GM21529 (cell line): Measurements from ENCODE around the gene AHSP.
"Not testable (repeated sequence)": the region's sequence is repeated elsewhere in the genome, so short reads cannot be mapped to it uniquely, and the experiment has no call there.

Source experiments
- ATAC-seq: cut with Tn5 transposase; IDR thresholded peaks from one replicate; pipeline ENCODE4 v1.9.1; 2021; ENCODE audit not compliant: unreplicated experiment

The AHSP gene

GRCh38 chr16:31499928-31500327 lies 27.8 kb upstream of the AHSP start:
- no peak for ATAC-seq

GRCh38 chr16:31501226-31501965 lies 26.3 kb upstream of the AHSP start:
- ATAC-seq, result no peak

GRCh38 chr16:31501966-31502348 lies 25.7 kb upstream of the AHSP start:
- ATAC-seq, result no peak

- no peak for ATAC-seq
Observed at GRCh38 chr16:31502981-31503380, 24.7 kb upstream of the AHSP start.

- ATAC-seq, result not testable (repeated sequence)
Observed at GRCh38 chr16:31503555-31503954, 24.1 kb upstream of the AHSP start.

- ATAC-seq, result no peak
Observed at GRCh38 chr16:31504159-31504558, 23.5 kb upstream of the AHSP start.

GRCh38 chr16:31505483-31505882 lies 22.2 kb upstream of the AHSP start:
- no peak for ATAC-seq

GRCh38 chr16:31507617-31507928 lies 20.1 kb upstream of the AHSP start:
- peak; percentile 8 for ATAC-seq

GRCh38 chr16:31507929-31508705 lies 19.6 kb upstream of the AHSP start, which contains the start of gene RUSF1:
Gene RUSF1 (minus strand): TSS chr16:31508391. CDS start chr16:31508373, 18 bp downstream.
- peak; percentile 91 for ATAC-seq

GRCh38 chr16:31508706-31509195 lies 18.9 kb upstream of the AHSP start:
- ATAC-seq, result no peak

GRCh38 chr16:31513126-31513525 lies 14.6 kb upstream of the AHSP start:
- no peak for ATAC-seq

GRCh38 chr16:31513884-31514283 lies 13.8 kb upstream of the AHSP start:
- no peak for ATAC-seq

GRCh38 chr16:31517800-31518402 lies 9.8 kb upstream of the AHSP start:
- ATAC-seq, result no peak

- no peak for ATAC-seq
Observed at GRCh38 chr16:31519759-31520431, 7.8 kb upstream of the AHSP start.

GRCh38 chr16:31521368-31521767 lies 6.3 kb upstream of the AHSP start:
- ATAC-seq, result no peak

GRCh38 chr16:31522071-31522470 lies 5.6 kb upstream of the AHSP start:
- ATAC-seq, result no peak

GRCh38 chr16:31523768-31524167 lies 3.9 kb upstream of the AHSP start:
- not testable (repeated sequence) for ATAC-seq

- ATAC-seq, result no peak
Observed at GRCh38 chr16:31525113-31525512, 2.6 kb upstream of the AHSP start.

- ATAC-seq, result no peak
Observed at GRCh38 chr16:31528523-31529107, 915 bp downstream of the AHSP start.

- ATAC-seq, result no peak
Observed at GRCh38 chr16:31529108-31529936, 1.6 kb downstream of the AHSP start.
